HG03575 (cell line): ENCODE results near the gene C10orf71.

Experiments used
- ATAC-seq: cut with Tn5 transposase; IDR thresholded peaks from one replicate; pipeline ENCODE4 v1.9.1; 2021; ENCODE audit not compliant: unreplicated experiment, insufficient number of reproducible peaks, low FRiP score; ENCODE audit errors: extremely low read depth

Gene C10orf71

GRCh38 chr10:49364051-49364450 is 65.1 kb downstream of the C10orf71 start:
- ATAC-seq: no peak

GRCh38 chr10:49364747-49365146 is 65.8 kb downstream of the C10orf71 start:
- no peak for ATAC-seq

- ATAC-seq: no peak
Observed at GRCh38 chr10:49365275-49365674, 66.3 kb downstream of the C10orf71 start.

- ATAC-seq: no peak
Observed at GRCh38 chr10:49365675-49366415, 66.9 kb downstream of the C10orf71 start.

- no peak for ATAC-seq
Observed at GRCh38 chr10:49366460-49366859, 67.5 kb downstream of the C10orf71 start.

- ATAC-seq: no peak
Observed at GRCh38 chr10:49367600-49367999, 68.6 kb downstream of the C10orf71 start.

- ATAC-seq: no peak
Observed at GRCh38 chr10:49368256-49368655, 69.3 kb downstream of the C10orf71 start.

- no peak for ATAC-seq
Observed at GRCh38 chr10:49369216-49370162, 70.5 kb downstream of the C10orf71 start.

GRCh38 chr10:49370326-49371100 is 71.5 kb downstream of the C10orf71 start:
- ATAC-seq: no peak

- ATAC-seq: no peak
Observed at GRCh38 chr10:49371967-49372366, 73.0 kb downstream of the C10orf71 start.

- ATAC-seq: no peak
Observed at GRCh38 chr10:49373361-49373760, 74.4 kb downstream of the C10orf71 start.

GRCh38 chr10:49374740-49375139 is 75.8 kb downstream of the C10orf71 start:
- ATAC-seq: no peak

- no peak for ATAC-seq
Observed at GRCh38 chr10:49375611-49376010, 76.6 kb downstream of the C10orf71 start.
